Smooth muscle cell (in vitro differentiated cells): Measurements from ENCODE around the gene COL4A2. TPM values are rescaled to one million over a fixed set of nuclear protein-coding genes. Genes with fewer than 3 reads are reported as not detected.

Experiments used
- DNase-seq: peaks from one replicate; lab custom pipeline; 2025; ENCODE audit not compliant: unreplicated experiment; lab: John Stamatoyannopoulos, UW
- H2AFZ ChIP-seq: fragments of 200-600 bp; sonication (generic); 2 replicates; pipeline ENCODE4 v1.6.0; 2016; ENCODE audit warnings: antibody characterized with exemption, low read depth, mild to moderate bottlenecking
- H3F3A ChIP-seq: fragments of 200-600 bp; sonication (generic); 2 replicates; pipeline ENCODE4 v1.6.0; 2017; ENCODE audit warnings: antibody characterized with exemption, low read depth
- H3K27ac ChIP-seq: fragments of 200-600 bp; sonication (generic); 2 replicates; pipeline ENCODE4 v1.5.1; 2016; ENCODE audit warnings: low read depth, mild to moderate bottlenecking
- H3K27me3 ChIP-seq: fragments of 200-600 bp; sonication (generic); 2 replicates; pipeline ENCODE4 v1.6.1; 2016; ENCODE audit warnings: low read depth, mild to moderate bottlenecking
- H3K36me3 ChIP-seq: fragments of 200-600 bp; sonication (generic); 2 replicates; pipeline ENCODE4 v1.5.1; 2016; ENCODE audit warnings: low read depth
- H3K4me1 ChIP-seq: fragments of 200-600 bp; sonication (generic); 2 replicates; pipeline ENCODE4 v1.5.1; 2016; ENCODE audit warnings: low read depth
- H3K4me2 ChIP-seq: fragments of 200-600 bp; sonication (generic); 2 replicates; pipeline ENCODE4 v1.6.0; 2016; ENCODE audit warnings: mild to moderate bottlenecking
- H3K4me3 ChIP-seq: fragments of 200-600 bp; sonication (generic); 2 replicates; pipeline ENCODE4 v1.5.1; 2016; ENCODE audit warnings: mild to moderate bottlenecking
- H3K79me2 ChIP-seq: fragments of 200-600 bp; sonication (generic); 2 replicates; pipeline ENCODE4 v1.6.0; 2016; ENCODE audit warnings: low read depth, mild to moderate bottlenecking
- H3K9ac ChIP-seq: fragments of 200-600 bp; sonication (generic); 2 replicates; pipeline ENCODE4 v1.6.0; 2016; ENCODE audit warnings: low read depth
- H3K9me3 ChIP-seq: fragments of 200-600 bp; sonication (generic); replicated peaks from 2 replicates; pipeline ENCODE4 v1.5.1; 2016; ENCODE audit warnings: low read depth
- H4K20me1 ChIP-seq: fragments of 200-600 bp; sonication (generic); 2 replicates; pipeline ENCODE4 v1.6.0; 2016; ENCODE audit warnings: low read depth
- WGBS: methylation state at CpG from one replicate; pipeline ENCODE4 v1.1.7; 2016; ENCODE audit warnings: low lambda C conversion rate; 5-methylcytosine and 5-hydroxymethylcytosine counted together
- polyA plus RNA-seq: library from polyadenylated mRNA; unstranded; fragments of >200 nt; fragmentation: Nextera tagmentation; extraction: Ambion mirVana; gene quantifications from 2 replicates; pipeline ENCODE4 v1.2.1, GENCODE V29; 2016
- total RNA-seq: library from RNA; depleted of rRNA; stranded (reverse); fragments of >200 nt; gene quantifications from 2 replicates; pipeline ENCODE4 v1.2.3, GENCODE V29; 2014
- TF ChIP-seq, protein P1 (sequence below): fragments of 200-600 bp; sonication (generic); IDR thresholded peaks from 2 replicates; pipeline ENCODE4 v1.5.1; 2017; ENCODE audit warnings: borderline replicate concordance, mild to moderate bottlenecking, antibody characterized with exemption; ENCODE audit not compliant: insufficient read depth, poor library complexity, severe bottlenecking

COL4A2 gene
- total and polyA plus RNA-seq, 2 experiments from 2014 or later, result 1,456 to 2,786 TPM

- no peaks in the 10 kb centered on the region for H3K27me3 ChIP-seq
- peaks cover 73% of the 10 kb centered on the region for H3F3A ChIP-seq
- no peak for DNase-seq
- no peak overlapping the region for H3K9ac ChIP-seq
- H3K9me3 ChIP-seq, result no peaks in the 10 kb centered on the region
- no peak overlapping the region for H3K4me2 ChIP-seq
- no peak overlapping the region for H2AFZ ChIP-seq
- H4K20me1 ChIP-seq, result peaks cover 93% of the 10 kb centered on the region
- no peaks in the 10 kb centered on the region for H3K4me1 ChIP-seq
- H3K36me3 ChIP-seq, result peaks cover 10% of the 10 kb centered on the region
- 72% methylated on average over 7 of the region's 7 CpGs for WGBS
- TF ChIP-seq, protein P1, sequence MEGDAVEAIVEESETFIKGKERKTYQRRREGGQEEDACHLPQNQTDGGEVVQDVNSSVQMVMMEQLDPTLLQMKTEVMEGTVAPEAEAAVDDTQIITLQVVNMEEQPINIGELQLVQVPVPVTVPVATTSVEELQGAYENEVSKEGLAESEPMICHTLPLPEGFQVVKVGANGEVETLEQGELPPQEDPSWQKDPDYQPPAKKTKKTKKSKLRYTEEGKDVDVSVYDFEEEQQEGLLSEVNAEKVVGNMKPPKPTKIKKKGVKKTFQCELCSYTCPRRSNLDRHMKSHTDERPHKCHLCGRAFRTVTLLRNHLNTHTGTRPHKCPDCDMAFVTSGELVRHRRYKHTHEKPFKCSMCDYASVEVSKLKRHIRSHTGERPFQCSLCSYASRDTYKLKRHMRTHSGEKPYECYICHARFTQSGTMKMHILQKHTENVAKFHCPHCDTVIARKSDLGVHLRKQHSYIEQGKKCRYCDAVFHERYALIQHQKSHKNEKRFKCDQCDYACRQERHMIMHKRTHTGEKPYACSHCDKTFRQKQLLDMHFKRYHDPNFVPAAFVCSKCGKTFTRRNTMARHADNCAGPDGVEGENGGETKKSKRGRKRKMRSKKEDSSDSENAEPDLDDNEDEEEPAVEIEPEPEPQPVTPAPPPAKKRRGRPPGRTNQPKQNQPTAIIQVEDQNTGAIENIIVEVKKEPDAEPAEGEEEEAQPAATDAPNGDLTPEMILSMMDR, result no peak
- H3K27ac ChIP-seq, result no peak overlapping the region
- H3K4me3 ChIP-seq, result no peak overlapping the region
- no peaks in the 10 kb centered on the region for H3K79me2 ChIP-seq
Observed at GRCh38 chr13:110471833-110472162, 164.7 kb downstream of the COL4A2 start.

GRCh38 chr13:110472904-110473563, 165.9 kb downstream of the COL4A2 start:
- Histone ChIP-seq H3K4me1 (no peaks in the 10 kb centered on the region), H3K4me2 (no peak overlapping the region), H3K36me3 (peaks cover 16% of the 10 kb centered on the region), H2AFZ (no peak overlapping the region), H4K20me1 (peaks cover 93% of the 10 kb centered on the region), H3K27ac (peak overlapping the region; percentile 3), H3K79me2 (no peaks in the 10 kb centered on the region), H3K9ac (no peak overlapping the region), H3K9me3 (no peaks in the 10 kb centered on the region), H3K27me3 (no peaks in the 10 kb centered on the region), H3F3A (peaks cover 75% of the 10 kb centered on the region), H3K4me3 (no peak overlapping the region)
- TF ChIP-seq, protein P1, result no peak
- 95% methylated on average over 14 of the region's 14 CpGs for WGBS
- DNase-seq, result no peak

- TF ChIP-seq, protein P1, result no peak
- DNase-seq, result no peak
- Histone ChIP-seq H3K79me2 (no peaks in the 10 kb centered on the region), H3K4me2 (no peak overlapping the region), H4K20me1 (peaks cover 95% of the 10 kb centered on the region), H3K27ac (no peak overlapping the region), H3K9ac (no peak overlapping the region), H3K4me3 (no peak overlapping the region), H3K9me3 (no peaks in the 10 kb centered on the region), H3K27me3 (no peaks in the 10 kb centered on the region), H2AFZ (no peak overlapping the region), H3K4me1 (peaks cover 5% of the 10 kb centered on the region), H3K36me3 (peaks cover 13% of the 10 kb centered on the region), H3F3A (peaks cover 72% of the 10 kb centered on the region)
- 96% methylated on average over 20 of the region's 21 CpGs for WGBS
Observed at GRCh38 chr13:110474713-110475112, 167.6 kb downstream of the COL4A2 start.

GRCh38 chr13:110475117-110475516, 168.0 kb downstream of the COL4A2 start:
- Histone ChIP-seq H3K27ac (peak overlapping the region; percentile 14), H4K20me1 (peaks cover 94% of the 10 kb centered on the region), H3K4me2 (no peak overlapping the region), H3K36me3 (peaks cover 13% of the 10 kb centered on the region), H3F3A (peaks cover 75% of the 10 kb centered on the region), H3K4me1 (peaks cover 5% of the 10 kb centered on the region), H2AFZ (no peak overlapping the region), H3K4me3 (no peak overlapping the region), H3K27me3 (no peaks in the 10 kb centered on the region), H3K9me3 (no peaks in the 10 kb centered on the region), H3K9ac (no peak overlapping the region), H3K79me2 (no peaks in the 10 kb centered on the region)
- no peak for DNase-seq
- TF ChIP-seq, protein P1, result no peak
- WGBS, result 92% methylated on average over 9 of the region's 9 CpGs
